Measurements from ENCODE around the gene TMEM190.

TMEM190 gene

DNA sequence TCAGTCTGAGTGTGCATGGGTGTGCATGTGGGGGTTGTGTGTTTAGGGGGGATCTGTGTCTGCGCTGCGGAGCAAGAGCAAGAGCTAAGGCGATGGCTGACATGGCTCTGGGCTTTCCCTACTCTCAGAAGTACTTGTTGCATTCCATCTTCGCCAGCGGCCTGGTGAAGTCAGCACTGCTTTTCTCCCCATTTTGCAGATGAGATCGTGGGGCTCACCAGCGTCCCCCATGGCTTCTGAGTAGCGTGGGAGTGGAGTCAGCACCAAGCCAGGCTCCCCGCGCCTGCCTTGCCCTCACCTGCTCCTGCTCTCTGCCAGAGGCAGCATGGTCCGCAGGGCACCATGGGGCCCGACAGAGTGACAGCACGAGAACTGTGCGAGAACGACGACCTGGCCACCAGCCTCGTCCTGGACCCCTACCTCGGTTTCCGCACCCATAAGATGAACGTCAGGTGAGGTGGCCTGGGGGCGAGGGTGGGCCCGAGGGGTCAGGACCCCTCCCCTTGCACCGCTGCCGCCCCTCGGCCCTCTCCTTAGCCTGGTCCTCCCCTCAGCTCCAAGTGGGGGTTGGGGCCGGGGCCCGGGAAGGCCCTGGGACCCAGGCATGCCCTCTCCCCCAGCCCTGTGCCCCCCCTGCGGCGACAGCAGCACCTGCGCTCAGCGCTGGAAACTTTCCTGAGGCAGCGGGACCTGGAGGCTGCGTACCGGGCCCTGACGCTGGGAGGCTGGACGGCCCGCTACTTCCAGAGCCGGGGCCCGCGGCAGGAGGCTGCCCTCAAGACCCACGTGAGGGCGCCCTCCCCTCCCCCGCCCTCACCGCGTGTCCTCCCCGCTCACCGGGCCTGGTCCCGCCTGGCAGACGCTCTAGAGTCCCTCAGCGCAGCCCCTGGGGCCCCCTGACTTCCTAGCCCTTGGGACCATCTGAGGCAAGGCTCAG is 34.8 kb upstream of the TMEM190 start:
- Histone ChIP-seq H3K9me3 (ENCODE audit: control insufficient read depth in 2 of 2, low read length in 2 of 2) (no peaks in the 10 kb centered on the region), H3K36me3 (ENCODE audit: control insufficient read depth in 2 of 2, insufficient read depth in 2 of 2, low read length in 2 of 2) (peaks cover 4% of the 10 kb centered on the region in 2 donors), H3K9ac (ENCODE audit: low read length in 2 of 2) (no peak overlapping the region), H3K4me3 (ENCODE audit: low read length in 2 of 2) (peak overlapping the region; percentile 30 to 52), H3K27ac (ENCODE audit: low read length) (no peak overlapping the region), H3K4me1 (ENCODE audit: control insufficient read depth, insufficient read depth, low read length) (peaks cover 29% of the 10 kb centered on the region), H3K27me3 (ENCODE audit: control insufficient read depth in 1 of 2, insufficient read depth in 2 of 2, low read length in 2 of 2) (peaks cover 0 to 2% of the 10 kb centered on the region in 2 donors)

DNA sequence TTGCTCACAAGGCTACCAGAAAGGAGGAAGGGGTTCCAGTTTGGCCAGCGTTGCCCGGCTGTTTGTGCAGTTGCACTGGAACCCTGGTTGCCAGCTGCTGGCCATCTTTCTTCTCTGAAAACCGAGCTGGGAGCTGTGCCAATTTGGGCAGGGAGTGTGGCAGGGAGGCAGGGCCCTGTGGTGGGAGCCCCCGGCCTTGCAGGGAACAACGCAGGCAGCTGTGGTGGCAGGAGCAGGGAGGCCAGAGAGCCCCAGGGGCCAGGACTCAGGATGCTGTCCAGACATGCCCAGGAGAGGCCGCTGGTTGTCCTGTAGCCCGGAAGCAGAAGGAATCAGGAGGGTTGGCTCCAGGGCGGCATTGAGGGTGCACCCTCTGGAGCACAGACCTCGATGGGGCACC is 32.2 kb upstream of the TMEM190 start:
- no peak overlapping the region for H3K4me3 ChIP-seq (ENCODE audit: low read length in 2 of 2)
- no peaks in the 10 kb centered on the region for H3K27me3 ChIP-seq (ENCODE audit: control insufficient read depth in 1 of 2, insufficient read depth in 2 of 2, low read length in 2 of 2)
- no peaks in the 10 kb centered on the region for H3K9me3 ChIP-seq (ENCODE audit: control insufficient read depth in 2 of 2, low read length in 2 of 2)
- peaks cover 4% of the 10 kb centered on the region in 2 donors for H3K36me3 ChIP-seq (ENCODE audit: control insufficient read depth in 2 of 2, insufficient read depth in 2 of 2, low read length in 2 of 2)
- peaks cover 24% of the 10 kb centered on the region for H3K4me1 ChIP-seq (ENCODE audit: control insufficient read depth, insufficient read depth, low read length)
- H3K27ac ChIP-seq (ENCODE audit: low read length) = no peak overlapping the region
- H3K9ac ChIP-seq (ENCODE audit: low read length in 2 of 2) = no peak overlapping the region

DNA sequence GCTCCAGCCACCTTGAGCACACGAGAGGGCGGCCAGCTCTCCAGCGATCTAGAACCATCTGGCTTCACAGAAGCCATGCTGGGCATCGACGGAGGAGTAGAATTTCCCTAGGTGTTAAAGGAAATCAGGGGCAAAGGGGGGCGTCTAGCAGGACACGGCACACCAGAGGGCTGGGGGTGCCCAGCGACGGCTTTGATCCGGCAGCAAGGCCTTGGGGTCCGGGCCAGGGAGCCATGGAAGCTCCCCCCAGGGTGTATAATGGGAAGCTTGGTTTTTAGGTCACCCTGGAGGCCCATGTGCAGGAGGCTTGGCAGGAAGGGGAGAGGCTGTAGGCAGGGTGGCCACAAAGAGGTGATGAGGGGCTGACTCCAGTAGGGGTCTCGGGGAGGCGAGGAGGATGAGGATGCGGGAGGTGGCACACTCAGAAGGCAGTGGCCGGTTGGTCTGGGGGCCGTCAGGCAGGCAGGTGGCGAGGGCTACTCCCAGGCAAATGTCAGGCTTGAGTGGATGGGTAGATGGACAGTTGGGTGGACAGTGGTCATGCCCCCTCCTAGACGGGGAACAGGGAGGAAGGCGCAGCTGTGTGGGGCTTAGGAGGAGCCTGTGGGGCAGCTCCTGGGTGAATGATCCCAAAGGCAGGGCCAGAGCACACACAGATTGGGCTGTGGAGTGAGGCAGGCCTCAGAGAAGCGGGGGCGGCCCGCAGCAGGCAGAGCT is 31.4 kb upstream of the TMEM190 start:
- Histone ChIP-seq H3K27ac (ENCODE audit: low read length) (no peak overlapping the region), H3K36me3 (ENCODE audit: control insufficient read depth in 2 of 2, insufficient read depth in 2 of 2, low read length in 2 of 2) (peaks cover 4% of the 10 kb centered on the region in 2 donors), H3K9me3 (ENCODE audit: control insufficient read depth in 2 of 2, low read length in 2 of 2) (no peaks in the 10 kb centered on the region), H3K27me3 (ENCODE audit: control insufficient read depth in 1 of 2, insufficient read depth in 2 of 2, low read length in 2 of 2) (peaks cover under 1 to 2% of the 10 kb centered on the region in 2 donors), H3K4me1 (ENCODE audit: control insufficient read depth, insufficient read depth, low read length) (peaks cover 21% of the 10 kb centered on the region), H3K9ac (ENCODE audit: low read length in 2 of 2) (no peak overlapping the region), H3K4me3 (ENCODE audit: low read length in 2 of 2) (no peak overlapping the region)

DNA sequence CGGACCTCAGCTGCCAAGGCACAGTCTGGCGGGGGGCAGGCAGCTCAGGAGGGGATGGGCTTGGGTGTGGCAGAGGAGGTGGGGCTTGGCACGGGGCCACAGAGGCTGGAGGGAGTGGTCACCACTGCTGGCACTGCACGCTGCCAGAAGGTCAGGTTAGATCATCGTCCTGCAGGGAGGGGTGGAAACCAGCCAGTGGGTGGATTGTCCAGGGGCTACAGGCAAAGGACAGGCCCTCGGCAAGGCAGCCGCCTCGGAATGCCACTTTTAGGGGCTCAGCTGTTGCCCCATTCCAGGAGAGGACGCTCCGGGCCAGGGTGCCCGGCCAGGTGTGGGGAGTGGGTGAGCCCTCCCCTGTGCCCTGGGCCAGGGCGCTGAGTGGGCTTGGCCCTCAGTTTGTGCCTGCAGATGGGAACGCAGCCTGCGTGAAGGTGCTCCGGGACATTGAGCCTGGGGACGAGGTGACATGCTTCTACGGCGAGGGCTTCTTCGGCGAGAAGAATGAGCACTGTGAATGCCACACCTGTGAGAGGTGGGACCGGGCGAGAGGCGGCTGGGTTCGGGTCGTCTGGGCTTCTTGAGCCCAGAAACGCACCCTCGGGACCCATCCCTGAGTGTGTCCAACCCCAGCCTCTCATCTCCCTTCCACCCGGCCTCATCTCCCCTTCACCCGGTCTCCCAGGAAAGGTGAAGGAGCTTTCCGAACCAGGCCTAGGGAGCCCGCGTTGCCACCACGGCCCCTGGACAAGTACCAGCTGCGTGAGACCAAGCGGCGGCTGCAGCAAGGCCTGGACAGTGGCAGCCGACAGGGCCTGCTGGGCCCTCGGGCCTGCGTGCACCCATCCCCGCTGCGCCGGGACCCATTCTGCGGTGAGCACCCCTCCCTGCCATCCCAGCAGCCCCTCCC is 30.6 kb upstream of the TMEM190 start:
- H3K4me3 ChIP-seq (ENCODE audit: low read length in 2 of 2) = no peak overlapping the region
- H3K9me3 ChIP-seq (ENCODE audit: control insufficient read depth in 2 of 2, low read length in 2 of 2) = no peaks in the 10 kb centered on the region
- H3K36me3 ChIP-seq (ENCODE audit: control insufficient read depth in 2 of 2, insufficient read depth in 2 of 2, low read length in 2 of 2) = peaks cover 4% of the 10 kb centered on the region in 2 donors
- H3K4me1 ChIP-seq (ENCODE audit: control insufficient read depth, insufficient read depth, low read length) = peaks cover 14% of the 10 kb centered on the region
- H3K9ac ChIP-seq (ENCODE audit: low read length in 2 of 2) = no peak overlapping the region
- H3K27me3 ChIP-seq (ENCODE audit: control insufficient read depth in 1 of 2, insufficient read depth in 2 of 2, low read length in 2 of 2) = peaks cover 4 to 11% of the 10 kb centered on the region in 2 donors
- H3K27ac ChIP-seq (ENCODE audit: low read length) = no peak overlapping the region

DNA sequence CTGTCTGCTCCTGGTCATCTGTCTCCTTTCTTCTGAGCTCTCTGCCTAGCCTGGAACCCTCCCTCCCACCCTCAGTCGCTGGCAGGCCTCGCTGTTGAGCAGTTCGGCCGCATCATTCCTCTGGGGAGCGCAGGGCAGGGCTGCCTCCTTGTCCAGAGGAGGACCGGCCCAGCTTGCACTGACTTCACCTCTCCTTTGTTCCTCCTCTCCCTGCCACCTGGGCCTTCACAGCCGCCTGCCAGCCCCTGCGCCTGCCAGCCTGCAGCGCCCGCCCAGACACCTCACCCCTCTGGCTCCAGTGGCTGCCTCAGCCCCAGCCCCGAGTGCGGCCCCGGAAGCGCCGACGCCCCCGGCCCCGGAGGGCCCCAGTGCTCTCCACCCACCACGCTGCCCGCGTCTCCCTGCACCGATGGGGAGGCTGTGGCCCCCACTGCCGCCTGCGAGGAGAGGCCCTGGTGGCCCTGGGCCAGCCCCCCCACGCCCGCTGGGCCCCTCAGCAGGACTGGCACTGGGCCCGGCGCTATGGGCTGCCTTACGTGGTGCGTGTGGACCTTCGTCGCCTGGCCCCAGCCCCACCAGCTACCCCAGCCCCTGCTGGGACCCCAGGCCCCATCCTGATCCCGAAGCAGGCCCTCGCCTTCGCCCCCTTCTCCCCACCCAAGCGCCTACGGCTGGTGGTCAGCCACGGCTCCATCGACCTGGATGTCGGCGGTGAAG is 29.7 kb upstream of the TMEM190 start:
- no peak overlapping the region for H3K27ac ChIP-seq (ENCODE audit: low read length)
- no peaks in the 10 kb centered on the region for H3K9me3 ChIP-seq (ENCODE audit: control insufficient read depth in 2 of 2, low read length in 2 of 2)
- H3K9ac ChIP-seq (ENCODE audit: low read length in 2 of 2) = no peak overlapping the region
- H3K4me1 ChIP-seq (ENCODE audit: control insufficient read depth, insufficient read depth, low read length) = peaks cover 8% of the 10 kb centered on the region
- no peak overlapping the region for H3K4me3 ChIP-seq (ENCODE audit: low read length in 2 of 2)
- H3K27me3 ChIP-seq (ENCODE audit: control insufficient read depth in 1 of 2, insufficient read depth in 2 of 2, low read length in 2 of 2) = peaks cover 12 to 17% of the 10 kb centered on the region in 2 donors
- peaks cover 4% of the 10 kb centered on the region in 2 donors for H3K36me3 ChIP-seq (ENCODE audit: control insufficient read depth in 2 of 2, insufficient read depth in 2 of 2, low read length in 2 of 2)

DNA sequence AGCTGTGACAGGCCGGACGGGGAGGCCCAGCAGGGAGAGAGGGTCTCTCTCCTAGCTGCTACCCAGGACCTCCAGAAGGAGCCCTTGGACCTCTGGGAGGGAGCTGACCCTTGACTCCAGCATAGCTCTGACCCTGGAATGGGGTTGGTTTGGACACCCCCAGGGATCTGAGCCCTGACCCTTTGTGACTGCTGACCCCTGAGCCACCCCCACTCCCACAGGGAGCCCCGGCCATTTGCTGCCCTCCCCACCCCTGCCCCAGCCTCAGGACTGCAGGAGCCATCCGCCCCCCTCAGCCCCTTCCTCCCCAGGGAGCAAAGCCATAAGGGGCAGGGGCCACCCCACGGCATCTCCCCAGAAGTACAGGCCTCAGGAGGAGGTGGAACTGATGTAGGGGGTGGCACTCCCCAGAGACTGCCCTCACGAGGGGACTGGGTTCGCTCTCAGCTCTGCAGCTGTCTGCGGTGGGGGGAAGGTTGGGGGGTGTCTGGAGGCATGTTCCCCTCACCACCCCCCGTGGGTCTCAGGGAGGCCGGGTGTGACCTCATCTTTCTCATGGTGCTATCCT is 29.1 kb upstream of the TMEM190 start:
- Histone ChIP-seq H3K4me3 (ENCODE audit: low read length in 2 of 2) (no peak overlapping the region), H3K27me3 (ENCODE audit: control insufficient read depth in 1 of 2, insufficient read depth in 2 of 2, low read length in 2 of 2) (peaks cover 18 to 24% of the 10 kb centered on the region in 2 donors), H3K9ac (ENCODE audit: low read length in 2 of 2) (no peak overlapping the region), H3K36me3 (ENCODE audit: control insufficient read depth in 2 of 2, insufficient read depth in 2 of 2, low read length in 2 of 2) (peaks cover 2 to 3% of the 10 kb centered on the region in 2 donors), H3K9me3 (ENCODE audit: control insufficient read depth in 2 of 2, low read length in 2 of 2) (no peaks in the 10 kb centered on the region), H3K27ac (ENCODE audit: low read length) (no peak overlapping the region), H3K4me1 (ENCODE audit: control insufficient read depth, insufficient read depth, low read length) (peaks cover 8% of the 10 kb centered on the region)

DNA sequence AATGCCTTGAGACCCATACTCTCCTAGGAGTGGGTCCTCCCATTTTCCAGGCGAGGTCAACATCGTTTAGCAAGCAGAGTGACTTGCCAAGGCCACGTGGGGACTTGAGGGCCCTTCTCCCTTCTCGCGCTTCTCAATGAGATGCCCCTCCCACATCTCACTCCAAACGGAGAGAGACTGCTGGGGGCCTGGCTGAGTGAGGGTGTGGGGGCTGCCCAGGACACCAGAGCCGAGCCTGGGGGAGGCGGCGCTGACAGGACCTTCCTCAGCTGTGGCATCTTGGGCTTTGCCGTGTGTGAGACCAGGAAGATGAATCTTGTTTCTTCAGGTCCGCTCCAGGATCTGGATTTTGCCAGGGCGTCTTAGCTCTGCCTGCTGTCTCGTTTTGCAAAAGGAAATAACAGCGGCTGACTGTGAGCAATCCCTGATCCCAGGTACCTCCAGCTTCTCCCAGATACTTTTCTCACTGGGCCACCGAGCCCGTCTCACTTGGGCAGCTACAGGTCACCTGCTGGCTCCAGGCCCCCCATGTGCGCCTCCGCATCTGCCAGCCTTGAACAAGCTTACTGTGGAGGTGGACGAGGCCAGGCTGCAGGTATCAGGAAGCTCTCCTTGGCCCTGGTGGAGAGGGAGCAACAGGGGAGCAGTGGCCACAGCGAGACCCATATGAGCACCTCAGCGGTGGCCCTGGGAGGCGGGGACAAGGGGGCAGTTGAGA is 28.1 kb upstream of the TMEM190 start:
- Histone ChIP-seq H3K4me3 (ENCODE audit: low read length in 2 of 2) (no peak overlapping the region), H3K9ac (ENCODE audit: low read length in 2 of 2) (no peak overlapping the region), H3K27me3 (ENCODE audit: control insufficient read depth in 1 of 2, insufficient read depth in 2 of 2, low read length in 2 of 2) (peaks cover 28 to 33% of the 10 kb centered on the region in 2 donors)

DNA sequence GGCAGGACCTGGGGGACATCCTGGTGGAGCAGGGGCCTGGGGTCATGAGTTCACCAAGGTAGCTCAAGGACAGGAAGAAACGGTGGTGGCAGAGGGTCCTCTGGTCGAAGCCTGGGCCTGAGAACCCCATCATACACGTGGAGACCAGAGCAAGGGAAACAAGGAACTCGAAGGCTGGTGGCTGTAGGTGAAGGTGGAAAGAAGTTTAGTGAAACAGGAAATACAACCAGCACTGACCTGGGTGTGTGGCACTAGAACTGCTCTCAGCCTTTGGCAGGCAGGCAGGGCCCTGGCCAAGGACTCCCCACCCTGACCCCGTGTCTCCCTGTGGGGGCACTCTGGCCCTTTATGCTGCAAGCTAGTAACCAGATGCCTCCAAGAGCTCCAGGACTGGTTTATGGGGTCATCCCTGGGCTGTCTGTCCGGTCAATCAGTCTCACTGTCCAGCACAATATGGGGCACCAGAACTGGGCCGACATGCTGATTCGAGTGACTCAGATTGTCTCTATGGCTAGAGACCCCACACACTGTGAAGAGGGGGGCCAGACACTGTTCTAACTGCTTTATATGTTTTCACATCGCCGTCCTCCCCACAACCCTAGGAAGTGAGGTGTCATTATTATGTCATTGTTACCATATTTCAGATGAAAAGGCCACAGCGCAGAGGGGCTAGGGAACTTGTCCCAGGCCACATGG is 25.9 kb upstream of the TMEM190 start:
- H3K9ac ChIP-seq (ENCODE audit: low read length in 2 of 2) = no peak overlapping the region
- no peaks in the 10 kb centered on the region for H3K9me3 ChIP-seq (ENCODE audit: control insufficient read depth in 2 of 2, low read length in 2 of 2)
- H3K36me3 ChIP-seq (ENCODE audit: control insufficient read depth in 2 of 2, insufficient read depth in 2 of 2, low read length in 2 of 2) = no peaks in the 10 kb centered on the region
- H3K27me3 ChIP-seq (ENCODE audit: control insufficient read depth in 1 of 2, insufficient read depth in 2 of 2, low read length in 2 of 2) = peaks cover 39 to 50% of the 10 kb centered on the region in 2 donors
- no peak overlapping the region for H3K4me3 ChIP-seq (ENCODE audit: low read length in 2 of 2)
- H3K27ac ChIP-seq (ENCODE audit: low read length) = no peak overlapping the region
- H3K4me1 ChIP-seq (ENCODE audit: control insufficient read depth, insufficient read depth, low read length) = peaks cover 10% of the 10 kb centered on the region

More for the DNA sequence above, 28.1 kb upstream of the TMEM190 start:
- no peaks in the 10 kb centered on the region for H3K9me3 ChIP-seq (ENCODE audit: control insufficient read depth in 2 of 2, low read length in 2 of 2)
- no peak overlapping the region for H3K27ac ChIP-seq (ENCODE audit: low read length)
- H3K36me3 ChIP-seq (ENCODE audit: control insufficient read depth in 2 of 2, insufficient read depth in 2 of 2, low read length in 2 of 2) = no peaks in the 10 kb centered on the region
- peaks cover 11% of the 10 kb centered on the region for H3K4me1 ChIP-seq (ENCODE audit: control insufficient read depth, insufficient read depth, low read length)

DNA sequence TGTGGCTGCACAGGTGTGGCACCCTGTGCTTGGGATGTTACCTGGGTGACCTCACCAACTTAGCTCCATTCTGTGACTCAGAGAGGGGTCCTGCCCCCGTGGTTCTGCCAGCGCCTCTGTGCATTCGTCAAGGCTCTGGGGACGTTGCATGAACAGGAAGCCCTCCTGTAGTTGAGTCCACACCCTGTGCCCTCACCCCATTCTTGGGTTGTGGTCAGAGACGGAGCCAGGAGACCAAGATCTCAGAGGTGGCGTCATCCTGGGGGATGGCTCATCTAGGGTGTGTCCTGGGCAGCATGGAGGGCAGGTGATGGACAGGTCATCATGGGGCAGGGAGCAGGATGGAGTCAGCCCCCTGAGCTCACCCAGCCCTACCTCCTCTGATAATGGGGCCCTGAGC is 24.6 kb upstream of the TMEM190 start:
- H3K9ac ChIP-seq (ENCODE audit: low read length in 2 of 2) = no peak overlapping the region
- H3K9me3 ChIP-seq (ENCODE audit: control insufficient read depth in 2 of 2, low read length in 2 of 2) = no peaks in the 10 kb centered on the region
- peaks cover 42 to 50% of the 10 kb centered on the region in 2 donors for H3K27me3 ChIP-seq (ENCODE audit: control insufficient read depth in 1 of 2, insufficient read depth in 2 of 2, low read length in 2 of 2)
- H3K4me1 ChIP-seq (ENCODE audit: control insufficient read depth, insufficient read depth, low read length) = peaks cover 6% of the 10 kb centered on the region
- H3K4me3 ChIP-seq (ENCODE audit: low read length in 2 of 2) = no peak overlapping the region
- H3K27ac ChIP-seq (ENCODE audit: low read length) = no peak overlapping the region
- H3K36me3 ChIP-seq (ENCODE audit: control insufficient read depth in 2 of 2, insufficient read depth in 2 of 2, low read length in 2 of 2) = no peaks in the 10 kb centered on the region

Data from stomach smooth muscle (tissue), 2 donors.